VCaP (cell line): ENCODE results near the gene FOXJ3.

Experiments used
- H3K27ac ChIP-seq: fragments of 450-650 bp; 2 replicates; pipeline ENCODE4 v1.5.1; 2017
- CTCF ChIP-seq: fragments of 450-650 bp; conservative IDR thresholded peaks from 2 replicates; pipeline ENCODE4 v1.5.1; 2017; ENCODE audit warnings: mild to moderate bottlenecking, moderate library complexity

The FOXJ3 gene

GRCh38 chr1:42228938-42229337, 106.1 kb downstream of the FOXJ3 start:
- TF ChIP-seq CTCF: no peak

GRCh38 chr1:42223036-42223435, 112.0 kb downstream of the FOXJ3 start:
- no peak for TF ChIP-seq CTCF
- no peak overlapping the region for H3K27ac ChIP-seq

More at GRCh38 chr1:42228938-42229337, 106.1 kb downstream of the FOXJ3 start:
- no peak overlapping the region for H3K27ac ChIP-seq

- TF ChIP-seq CTCF: no peak
- H3K27ac ChIP-seq: no peak overlapping the region
Measured at GRCh38 chr1:42221952-42222606, 113.0 kb downstream of the FOXJ3 start.

- H3K27ac ChIP-seq: no peak overlapping the region
- TF ChIP-seq CTCF: no peak
Measured at GRCh38 chr1:42221456-42221855, 113.6 kb downstream of the FOXJ3 start.

- TF ChIP-seq CTCF: no peak
- no peak overlapping the region for H3K27ac ChIP-seq
Measured at GRCh38 chr1:42219627-42220026, 115.4 kb downstream of the FOXJ3 start.

GRCh38 chr1:42214447-42214871, 120.6 kb downstream of the FOXJ3 start:
- no peak for TF ChIP-seq CTCF
- H3K27ac ChIP-seq: peak overlapping the region; percentile 40

GRCh38 chr1:42211224-42211623, 123.8 kb downstream of the FOXJ3 start:
- H3K27ac ChIP-seq: no peak overlapping the region
- no peak for TF ChIP-seq CTCF
